ENCODE measurements around the gene CYP2C19.
"Not testable (repeated sequence)": the region's sequence is repeated elsewhere in the genome, so short reads cannot be mapped to it uniquely, and the experiment has no call there.

The CYP2C19 gene

GRCh38 chr10:94762393-94762792 is at the start of gene CYP2C19:
Gene CYP2C19, plus strand, starts transcription at chr10:94762681. Its CDS starts 25 bp downstream, at chr10:94762706.
- DNase-seq: no peak

- DNase-seq: no peak
Observed at GRCh38 chr10:94725871-94726270, 36.6 kb upstream of the CYP2C19 start.

GRCh38 chr10:94735197-94735596 is 27.3 kb upstream of the CYP2C19 start:
- no peak for DNase-seq

GRCh38 chr10:94738588-94738987 is 23.9 kb upstream of the CYP2C19 start:
- no peak for DNase-seq

GRCh38 chr10:94747137-94747536 is 15.3 kb upstream of the CYP2C19 start:
- DNase-seq: no peak

GRCh38 chr10:94747838-94748237 is 14.6 kb upstream of the CYP2C19 start:
- DNase-seq: no peak

GRCh38 chr10:94757916-94758315 is 4.6 kb upstream of the CYP2C19 start:
- DNase-seq: no peak

GRCh38 chr10:94760586-94761178 is 1.8 kb upstream of the CYP2C19 start:
- no peak for DNase-seq

- DNase-seq: not testable (repeated sequence)
Observed at GRCh38 chr10:94775425-94775824, 12.9 kb downstream of the CYP2C19 start.

GRCh38 chr10:94777886-94778458 is 15.5 kb downstream of the CYP2C19 start:
- DNase-seq: no peak

GRCh38 chr10:94780844-94781243 is 18.4 kb downstream of the CYP2C19 start:
- no peak for DNase-seq

GRCh38 chr10:94784256-94784655 is 21.8 kb downstream of the CYP2C19 start:
- no peak for DNase-seq

- no peak for DNase-seq
Observed at GRCh38 chr10:94785211-94785610, 22.7 kb downstream of the CYP2C19 start.

GRCh38 chr10:94800551-94800950 is 38.1 kb downstream of the CYP2C19 start:
- DNase-seq: not testable (repeated sequence)

GRCh38 chr10:94803307-94803706 is 40.8 kb downstream of the CYP2C19 start:
- DNase-seq: no peak

- DNase-seq: not testable (repeated sequence)
Observed at GRCh38 chr10:94830025-94830424, 67.5 kb downstream of the CYP2C19 start.

GRCh38 chr10:94846204-94846603 is 83.7 kb downstream of the CYP2C19 start:
- no peak for DNase-seq

GRCh38 chr10:94850766-94851165 is 88.3 kb downstream of the CYP2C19 start:
- no peak for DNase-seq

GRCh38 chr10:94851263-94851662 is 88.8 kb downstream of the CYP2C19 start:
- DNase-seq: no peak

GRCh38 chr10:94852438-94852837 is 90.0 kb downstream of the CYP2C19 start:
- no peak for DNase-seq

GRCh38 chr10:94853065-94853464 is 90.6 kb downstream of the CYP2C19 start:
- DNase-seq: no peak

GRCh38 chr10:94858005-94858404 is 95.5 kb downstream of the CYP2C19 start:
- DNase-seq: no peak

GRCh38 chr10:94859086-94859485 is 96.6 kb downstream of the CYP2C19 start:
- DNase-seq: no peak

GRCh38 chr10:94878649-94879048 is 116.2 kb downstream of the CYP2C19 start:
- no peak for DNase-seq

GRCh38 chr10:94879214-94879613 is 116.7 kb downstream of the CYP2C19 start:
- no peak for DNase-seq
